D721Med (cell line): ENCODE results near the gene ITLN2.
"Not testable (repeated sequence)": the region's sequence is repeated elsewhere in the genome, so short reads cannot be mapped to it uniquely, and the experiment has no call there.

ENCODE experiments used
- DNase-seq: peaks from one replicate; pipeline ENCODE4 v3.0.0; 2011; ENCODE audit warnings: low spot score; ENCODE audit not compliant: insufficient read length
- FAIRE-seq: peaks from 2 replicates; lab custom pipeline; 2011; peaks lifted over from hg19 to GRCh38; lab: Jason Lieb, UNC
- TF ChIP-seq, protein P1 (sequence below): IDR thresholded peaks from 2 replicates; pipeline ENCODE4 v1.5.1; 2012; ENCODE audit warnings: mild to moderate bottlenecking, control low read depth; ENCODE audit not compliant: insufficient read depth; ENCODE audit errors: missing control alignments

The ITLN2 gene

GRCh38 chr1:160993544-160994193 is 39.1 kb upstream of the ITLN2 start:
- no peak for DNase-seq
- no peak for FAIRE-seq

GRCh38 chr1:160992036-160992435 is 37.4 kb upstream of the ITLN2 start:
- not testable (repeated sequence) for FAIRE-seq, DNase-seq

More at GRCh38 chr1:160993544-160994193, 39.1 kb upstream of the ITLN2 start:
- TF ChIP-seq, protein P1, sequence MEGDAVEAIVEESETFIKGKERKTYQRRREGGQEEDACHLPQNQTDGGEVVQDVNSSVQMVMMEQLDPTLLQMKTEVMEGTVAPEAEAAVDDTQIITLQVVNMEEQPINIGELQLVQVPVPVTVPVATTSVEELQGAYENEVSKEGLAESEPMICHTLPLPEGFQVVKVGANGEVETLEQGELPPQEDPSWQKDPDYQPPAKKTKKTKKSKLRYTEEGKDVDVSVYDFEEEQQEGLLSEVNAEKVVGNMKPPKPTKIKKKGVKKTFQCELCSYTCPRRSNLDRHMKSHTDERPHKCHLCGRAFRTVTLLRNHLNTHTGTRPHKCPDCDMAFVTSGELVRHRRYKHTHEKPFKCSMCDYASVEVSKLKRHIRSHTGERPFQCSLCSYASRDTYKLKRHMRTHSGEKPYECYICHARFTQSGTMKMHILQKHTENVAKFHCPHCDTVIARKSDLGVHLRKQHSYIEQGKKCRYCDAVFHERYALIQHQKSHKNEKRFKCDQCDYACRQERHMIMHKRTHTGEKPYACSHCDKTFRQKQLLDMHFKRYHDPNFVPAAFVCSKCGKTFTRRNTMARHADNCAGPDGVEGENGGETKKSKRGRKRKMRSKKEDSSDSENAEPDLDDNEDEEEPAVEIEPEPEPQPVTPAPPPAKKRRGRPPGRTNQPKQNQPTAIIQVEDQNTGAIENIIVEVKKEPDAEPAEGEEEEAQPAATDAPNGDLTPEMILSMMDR = peak; percentile 40

DNA sequence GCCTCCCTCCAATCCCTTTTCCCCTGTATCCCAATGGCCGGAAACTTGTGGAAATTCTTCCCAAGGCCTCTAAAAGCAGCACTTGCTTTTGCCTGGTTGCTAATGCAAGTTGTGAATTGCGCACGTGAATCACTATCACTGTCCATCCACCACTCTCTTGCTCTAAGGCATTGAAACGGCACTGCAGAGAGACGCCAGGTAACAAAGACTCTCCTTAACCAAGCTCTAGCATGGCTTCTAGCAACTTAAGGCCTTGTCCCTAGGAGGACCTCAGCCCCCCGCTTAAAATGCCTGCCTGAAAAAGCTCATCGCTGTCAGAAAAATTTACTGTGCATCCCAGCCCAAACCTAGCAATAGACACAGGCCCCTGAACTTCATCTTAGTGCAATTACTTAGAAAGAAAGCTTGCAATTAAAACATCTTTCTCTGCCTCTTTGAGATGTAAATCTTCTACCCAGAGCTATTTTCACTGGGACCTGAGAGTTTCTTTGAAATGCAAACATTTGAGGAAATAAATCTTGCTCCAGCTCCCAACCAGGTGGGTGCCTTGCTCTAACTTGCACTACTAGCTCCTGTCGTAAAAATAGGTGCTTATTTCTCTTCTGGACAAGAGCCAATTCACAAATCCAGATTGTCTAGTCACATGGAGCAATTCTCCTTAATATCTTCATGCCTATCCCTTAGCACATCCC is 32.9 kb upstream of the ITLN2 start:
- TF ChIP-seq, protein P1 = no peak

GRCh38 chr1:160985723-160986122 is 31.1 kb upstream of the ITLN2 start:
- no peak for DNase-seq
- TF ChIP-seq, protein P1 = no peak
- FAIRE-seq = no peak

More for the DNA sequence above, 32.9 kb upstream of the ITLN2 start:
- DNase-seq (no peak), FAIRE-seq (no peak)

DNA sequence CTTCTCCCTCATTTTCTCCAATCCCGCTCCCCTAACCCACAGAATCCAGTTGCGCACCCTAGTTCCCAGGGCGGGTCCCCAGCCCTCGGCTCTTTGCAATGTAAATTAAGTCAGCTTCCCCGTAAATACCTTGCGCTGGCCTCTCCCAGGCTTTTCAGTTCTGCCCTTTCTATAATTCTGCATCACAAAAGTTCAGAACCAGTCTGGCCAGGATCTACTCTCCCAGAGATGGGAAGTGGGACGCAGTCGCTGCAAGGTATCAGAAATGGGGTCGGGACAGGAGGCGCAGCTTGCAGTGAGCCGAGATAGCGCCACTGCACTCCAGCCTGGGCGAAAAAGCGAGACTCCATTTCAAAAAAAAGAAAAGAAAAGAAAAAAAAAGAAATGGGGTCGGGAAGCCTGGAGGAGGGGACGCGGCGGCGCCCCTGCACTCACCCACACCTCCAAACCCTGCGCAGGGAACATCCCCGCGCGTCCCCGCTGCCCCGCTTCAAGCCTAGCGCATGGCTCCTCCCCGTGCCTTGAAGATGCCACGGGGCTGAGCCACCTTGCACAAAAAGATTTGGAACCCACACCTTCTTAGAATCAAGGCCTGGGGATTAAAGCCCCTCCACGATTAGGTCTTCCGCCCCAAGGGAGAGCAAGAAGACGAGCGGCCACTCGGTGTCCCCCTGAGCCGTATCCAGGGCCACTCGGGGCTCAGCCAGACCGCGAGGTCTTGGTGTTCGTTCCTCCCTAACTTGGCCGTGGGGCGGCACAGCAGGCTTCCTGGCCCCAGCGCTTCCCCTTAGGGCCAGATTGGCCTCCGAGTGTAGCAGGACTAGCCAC is 27.2 kb upstream of the ITLN2 start:
- TF ChIP-seq, protein P1 = no peak
- DNase-seq (no peak), FAIRE-seq (no peak)

- DNase-seq (no peak), FAIRE-seq (no peak)
- TF ChIP-seq, protein P1 = no peak
Measured at GRCh38 chr1:160979286-160979685, 24.7 kb upstream of the ITLN2 start.

DNA sequence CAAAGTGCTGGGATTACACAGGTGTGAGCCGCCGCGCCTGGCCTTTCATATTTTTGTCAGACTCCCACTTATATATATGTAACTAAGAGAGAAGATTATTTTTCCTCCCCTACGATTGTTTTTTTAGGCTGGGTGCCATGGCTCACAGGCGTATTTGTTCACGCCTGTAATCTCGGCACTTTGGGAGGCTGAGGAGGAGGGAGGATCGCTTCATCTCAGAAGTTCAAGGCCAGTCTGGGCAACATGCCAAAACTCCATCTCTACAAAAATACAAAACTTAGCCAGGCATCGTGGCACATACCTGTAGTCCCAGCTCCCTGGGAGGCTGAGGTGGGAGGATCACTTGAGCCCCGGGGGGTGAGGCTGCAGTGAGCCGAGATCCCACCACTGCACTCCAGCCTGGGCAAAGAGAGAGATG is 23.9 kb upstream of the ITLN2 start:
- FAIRE-seq (no peak), DNase-seq (no peak)
- TF ChIP-seq, protein P1 = no peak
